ENCODE measurements around the gene TPCN1. TPM values are rescaled to one million over a fixed set of nuclear protein-coding genes. Genes with fewer than 3 reads are reported as not detected.

The TPCN1 gene
- total RNA-seq, 1 experiment from 2014 or later: 42.7 TPM

GRCh38 chr12:113190761-113191160 is 30.5 kb upstream of the TPCN1 start:
- H3K4me3 ChIP-seq: no peak overlapping the region
- POLR2A ChIA-PET (ENCODE audit: unreplicated experiment): no interaction called here
- intact Hi-C loops (cut with micrococcal nuclease; ENCODE audit: unreplicated experiment): no loop called here
- peaks cover 42% of the 10 kb centered on the region for H3K4me1 ChIP-seq (replicated peaks; ENCODE audit: insufficient read depth)
- H3K9me3 ChIP-seq (ENCODE audit: insufficient read depth, low read depth): no peaks in the 10 kb centered on the region
- H3F3A ChIP-seq (ENCODE audit: insufficient read depth, low read depth): peaks cover 68% of the 10 kb centered on the region
- no peak for DNase-seq
- no peaks in the 10 kb centered on the region for H4K20me1 ChIP-seq (ENCODE audit: insufficient read depth)
- H2AFZ ChIP-seq: no peak overlapping the region
- no peaks in the 10 kb centered on the region for H3K27me3 ChIP-seq (ENCODE audit: insufficient read depth, low read depth)
- H3K27ac ChIP-seq: no peak overlapping the region
- peaks cover 15% of the 10 kb centered on the region for H3K36me3 ChIP-seq (ENCODE audit: low read depth)
- TF ChIP-seq CTCF (conservative IDR thresholded peaks at IDR 0.05) (no peak), EZH2 (IDR thresholded peaks at IDR 0.05; ENCODE audit: low read depth) (no peak)
- CTCF ChIA-PET: interaction anchor here (0.5 kb wide), 1 partner anchor 24 kb away, joined by 3 read pairs; no protein-coding TSS in a partner anchor
- no TSS peak for BruUV-seq (replicated peaks)
- H3K4me2 ChIP-seq: no peak overlapping the region
- no peaks in the 10 kb centered on the region for H3K9me2 ChIP-seq (ENCODE audit: insufficient read depth)
- peaks cover 20% of the 10 kb centered on the region for H3K79me2 ChIP-seq (ENCODE audit: low read depth)

- Histone ChIP-seq H3K36me3 (ENCODE audit: low read depth) (peaks cover 15% of the 10 kb centered on the region), H3F3A (ENCODE audit: insufficient read depth, low read depth) (peaks cover 67% of the 10 kb centered on the region), H3K9me3 (ENCODE audit: insufficient read depth, low read depth) (no peaks in the 10 kb centered on the region), H3K27me3 (ENCODE audit: insufficient read depth, low read depth) (no peaks in the 10 kb centered on the region), H2AFZ (no peak overlapping the region), H3K4me2 (no peak overlapping the region), H3K4me1 (replicated peaks; ENCODE audit: insufficient read depth) (peaks cover 39% of the 10 kb centered on the region), H3K79me2 (ENCODE audit: low read depth) (peaks cover 15% of the 10 kb centered on the region), H4K20me1 (ENCODE audit: insufficient read depth) (no peaks in the 10 kb centered on the region), H3K27ac (no peak overlapping the region), H3K4me3 (no peak overlapping the region), H3K9me2 (ENCODE audit: insufficient read depth) (no peaks in the 10 kb centered on the region)
- no peak for TF ChIP-seq CTCF (conservative IDR thresholded peaks at IDR 0.05)
- no peak for TF ChIP-seq EZH2 (IDR thresholded peaks at IDR 0.05; ENCODE audit: low read depth)
- ChIA-PET CTCF (interaction anchor here (0.5 kb wide), 1 partner anchor 25 kb away, joined by 3 read pairs; no protein-coding TSS in a partner anchor), POLR2A (ENCODE audit: unreplicated experiment) (no interaction called here)
- DNase-seq: no peak
- no TSS peak for BruUV-seq (replicated peaks)
- intact Hi-C loops (cut with micrococcal nuclease; ENCODE audit: unreplicated experiment): no loop called here
These were observed 30.0 kb upstream of the TPCN1 start for GRCh38 chr12:113191227-113191626.

GRCh38 chr12:113194971-113195391 is 26.3 kb upstream of the TPCN1 start:
- ChIA-PET CTCF (no interaction called here), POLR2A (ENCODE audit: unreplicated experiment) (no interaction called here)
- Histone ChIP-seq H3K4me1 (replicated peaks; ENCODE audit: insufficient read depth) (peaks cover 33% of the 10 kb centered on the region), H3K27ac (peak overlapping the region; percentile 49; the same call in 1 of the 2 replicates), H3K4me3 (no peak overlapping the region), H3K9me3 (ENCODE audit: insufficient read depth, low read depth) (no peaks in the 10 kb centered on the region), H3K27me3 (ENCODE audit: insufficient read depth, low read depth) (no peaks in the 10 kb centered on the region), H3K79me2 (ENCODE audit: low read depth) (no peaks in the 10 kb centered on the region), H3K9me2 (ENCODE audit: insufficient read depth) (no peaks in the 10 kb centered on the region), H3K4me2 (no peak overlapping the region), H3K36me3 (ENCODE audit: low read depth) (peaks cover 15% of the 10 kb centered on the region), H2AFZ (no peak overlapping the region), H4K20me1 (ENCODE audit: insufficient read depth) (no peaks in the 10 kb centered on the region), H3F3A (ENCODE audit: insufficient read depth, low read depth) (peaks cover 48% of the 10 kb centered on the region)
- intact Hi-C loops (cut with micrococcal nuclease; ENCODE audit: unreplicated experiment): loop anchor here (2.0 to 5.0 kb wide), 3 partner anchors 26 to 117 kb away; partner anchors contain the start of gene TPCN1
- DNase-seq: no peak
- no peak for TF ChIP-seq CTCF (conservative IDR thresholded peaks at IDR 0.05)
- no peak for TF ChIP-seq EZH2 (IDR thresholded peaks at IDR 0.05; ENCODE audit: low read depth)
- no TSS peak for BruUV-seq (replicated peaks)

Data from PC-9 (cell line).